HEK293T (cell line): ENCODE measurements around the gene MFNG.
A peak's percentile ranks its signal among the peaks of the same experiment; 100 is the strongest.

Experiments used
- CTCF ChIA-PET: fragments of 350-600 bp; formaldehyde crosslinking; extraction: SDS; loops from one replicate; lab custom pipeline; 2021; ENCODE audit warnings: antibody characterized with exemption, inconsistent platforms; lab: Yijun Ruan, JAX
- POLR2A ChIA-PET: fragments of 350-600 bp; formaldehyde crosslinking; extraction: SDS; loops from one replicate; lab custom pipeline; 2020; ENCODE audit warnings: antibody characterized with exemption, inconsistent platforms; lab: Yijun Ruan, JAX
- DNase-seq: peaks from one replicate; pipeline ENCODE4 v3.0.0; 2012; ENCODE audit warnings: mixed read lengths; ENCODE audit errors: extremely low spot score
- ARNT ChIP-seq: fragments of 450-650 bp; IDR thresholded peaks from 2 replicates; pipeline ENCODE4 v1.6.1; 2017; ENCODE audit warnings: mild to moderate bottlenecking
- BHLHE40 ChIP-seq: fragments of 450-650 bp; IDR thresholded peaks from 2 replicates; pipeline ENCODE4 v1.6.1; 2016; ENCODE audit warnings: mild to moderate bottlenecking, moderate library complexity, borderline replicate concordance
- CTBP1 ChIP-seq: fragments of 450-650 bp; IDR thresholded peaks from 2 replicates; pipeline ENCODE4 v1.6.1; 2016; ENCODE audit warnings: borderline replicate concordance
- ELF4 ChIP-seq: fragments of 450-650 bp; IDR thresholded peaks from 2 replicates; pipeline ENCODE4 v1.6.1; 2017; ENCODE audit warnings: antibody characterized with exemption
- FOXA1 ChIP-seq: fragments of 450-650 bp; IDR thresholded peaks from 2 replicates; pipeline ENCODE4 v1.6.1; 2016; ENCODE audit warnings: mild to moderate bottlenecking
- FOXK2 ChIP-seq: fragments of 450-650 bp; IDR thresholded peaks from 2 replicates; pipeline ENCODE4 v1.6.1; 2016; ENCODE audit warnings: mild to moderate bottlenecking
- FOXM1 ChIP-seq: fragments of 450-650 bp; IDR thresholded peaks from 2 replicates; pipeline ENCODE4 v1.6.1; 2017; ENCODE audit warnings: mild to moderate bottlenecking, borderline replicate concordance
- HDGF ChIP-seq: fragments of 450-650 bp; IDR thresholded peaks from 2 replicates; pipeline ENCODE4 v1.6.1; 2017; ENCODE audit warnings: antibody characterized with exemption, borderline replicate concordance
- L3MBTL2 ChIP-seq: fragments of 450-650 bp; conservative IDR thresholded peaks from 2 replicates; pipeline ENCODE4 v1.6.1; 2016; ENCODE audit warnings: mild to moderate bottlenecking
- LEF1 ChIP-seq: fragments of 450-650 bp; IDR thresholded peaks from 2 replicates; pipeline ENCODE4 v1.6.1; 2017; ENCODE audit warnings: mild to moderate bottlenecking, borderline replicate concordance
- NFRKB ChIP-seq: fragments of 450-650 bp; IDR thresholded peaks from 2 replicates; pipeline ENCODE4 v1.6.1; 2016; ENCODE audit warnings: mild to moderate bottlenecking, moderate library complexity
- PKNOX1 ChIP-seq: fragments of 450-650 bp; IDR thresholded peaks from 2 replicates; pipeline ENCODE4 v1.6.1; 2016
- SP1 ChIP-seq: fragments of 450-650 bp; IDR thresholded peaks from 2 replicates; pipeline ENCODE4 v1.6.1; 2017
- SUZ12 ChIP-seq: fragments of 450-650 bp; IDR thresholded peaks from 2 replicates; pipeline ENCODE4 v1.6.1; 2016; ENCODE audit warnings: mild to moderate bottlenecking
- TARDBP ChIP-seq: fragments of 450-650 bp; IDR thresholded peaks from 2 replicates; pipeline ENCODE4 v1.6.1; 2016
- ZNF384 ChIP-seq: fragments of 450-650 bp; IDR thresholded peaks from 2 replicates; pipeline ENCODE4 v1.6.1; 2016

Gene MFNG

GRCh38 chr22:37492428-37493344 lies 6.5 kb upstream of the MFNG start:
- DNase-seq, result peak; percentile 71
- POLR2A ChIA-PET, result no interaction called here
- CTCF ChIA-PET, result no interaction called here
- no peak for TF ChIP-seq ZNF384
- no peak for TF ChIP-seq NFRKB

DNA sequence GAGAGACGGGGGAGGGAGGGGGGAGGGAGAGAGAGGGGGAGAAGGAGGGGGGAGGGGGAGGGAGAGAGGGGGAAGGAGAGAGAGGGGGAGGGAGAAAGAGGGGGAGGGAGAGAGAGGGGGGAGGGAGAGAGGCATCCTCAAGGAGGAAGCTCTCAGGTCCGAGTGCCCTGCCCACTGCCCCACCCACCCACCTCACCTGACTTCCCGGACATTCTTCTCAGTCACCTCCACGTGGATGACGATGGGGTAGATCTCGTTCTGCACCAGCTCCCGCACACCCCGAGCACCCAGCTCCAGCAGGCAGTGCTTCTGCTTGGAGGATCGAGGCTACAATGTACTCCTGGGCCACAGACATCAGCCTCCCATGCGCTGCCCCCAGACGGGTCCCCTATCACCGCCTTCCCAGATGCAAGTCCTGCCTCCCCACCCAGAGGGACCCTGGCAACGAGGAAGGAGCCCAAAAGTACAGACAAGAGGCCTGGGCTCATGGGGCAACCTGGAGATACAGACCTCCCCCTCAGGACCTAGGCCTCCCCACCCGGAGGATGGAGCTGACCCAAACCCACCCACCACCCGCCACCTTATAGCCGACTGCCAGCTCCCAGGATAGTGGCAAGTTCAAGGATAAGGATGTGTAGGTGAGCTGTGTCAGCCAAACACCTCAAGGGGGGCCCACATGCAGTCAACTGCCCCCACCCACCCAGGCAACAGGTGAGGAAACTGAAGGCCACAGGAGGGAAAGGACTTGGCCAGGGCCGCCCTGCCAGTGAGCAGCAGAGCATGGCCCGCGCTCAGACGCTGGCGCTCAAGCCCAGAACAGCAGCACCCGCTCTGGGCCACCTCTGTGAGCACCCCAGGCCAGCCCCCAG lies 5.6 kb upstream of the MFNG start:
- ChIA-PET POLR2A (no interaction called here), CTCF (no interaction called here)
- no peak for DNase-seq
- TF ChIP-seq FOXK2 (no peak), BHLHE40 (no peak), TARDBP (no peak), SP1 (no peak), CTBP1 (no peak), FOXM1 (no peak), ARNT (no peak), HDGF (no peak), SUZ12 (no peak), PKNOX1 (no peak), LEF1 (no peak), NFRKB (no peak), FOXA1 (no peak), ZNF384 (no peak)

- TF ChIP-seq PKNOX1 (no peak), TARDBP (no peak), LEF1 (no peak), ZNF384 (no peak), FOXM1 (no peak), CTBP1 (no peak), ELF4 (no peak), BHLHE40 (no peak), NFRKB (no peak), SP1 (no peak)
- no peak for DNase-seq
- ChIA-PET POLR2A (no interaction called here), CTCF (no interaction called here)
Observed at GRCh38 chr22:37491106-37491505, 4.9 kb upstream of the MFNG start.

DNA sequence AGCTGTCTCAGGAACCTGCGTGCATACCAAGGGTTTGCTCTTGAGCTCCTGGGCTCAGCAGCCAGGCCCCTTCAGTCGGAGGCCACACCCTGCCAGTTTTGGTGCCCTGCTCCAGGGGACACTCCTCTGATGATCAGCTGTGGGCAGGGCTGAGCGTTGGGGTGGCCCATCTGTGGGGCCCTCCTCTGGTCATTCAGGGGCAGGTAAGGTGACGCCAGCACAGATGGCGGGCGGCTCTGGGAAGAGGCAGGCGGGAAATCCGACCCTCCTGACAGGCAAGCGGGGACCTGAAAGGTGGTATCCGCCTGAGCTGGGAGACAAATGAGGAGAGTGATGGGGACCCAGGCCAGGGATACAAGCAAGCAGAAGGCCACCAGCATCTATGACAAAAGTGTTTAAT lies 3.8 kb upstream of the MFNG start:
- no peak for DNase-seq
- POLR2A ChIA-PET, result no interaction called here
- TF ChIP-seq L3MBTL2 (no peak), PKNOX1 (no peak), ZNF384 (no peak), NFRKB (no peak), ELF4 (no peak), FOXK2 (no peak), HDGF (no peak), TARDBP (no peak), SP1 (no peak), CTBP1 (no peak), SUZ12 (no peak), FOXM1 (no peak), BHLHE40 (no peak), FOXA1 (no peak), LEF1 (no peak)
- CTCF ChIA-PET, result interaction anchor here (0.6 kb wide), 1 partner anchor 409 kb away, joined by 3 read pairs; no protein-coding TSS in a partner anchor

- TF ChIP-seq TARDBP, result no peak
- no peak for TF ChIP-seq NFRKB
- no peak for TF ChIP-seq FOXK2
- no peak for TF ChIP-seq LEF1
- TF ChIP-seq BHLHE40, result no peak
- no peak for TF ChIP-seq SP1
- POLR2A ChIA-PET, result no interaction called here
- CTCF ChIA-PET, result no interaction called here
- DNase-seq, result no peak
Observed at GRCh38 chr22:37488337-37489135, 2.4 kb upstream of the MFNG start.
